Heart left ventricle (tissue), 13 donors: ENCODE measurements around the gene DCAKD.

Experiments used
- POLR2A ChIP-seq, 2 donors: fragments of 450-650 bp; IDR thresholded peaks; one replicate each; pipeline ENCODE4 v1.6.1; 2017; ENCODE audit warnings: antibody characterized with exemption in 2 of 2, mild to moderate bottlenecking in 2 of 2, moderate library complexity in 2 of 2
- TF ChIP-seq, protein P1 (sequence below), 12 donors: fragments of 200-600 bp; sonication (generic) in 4 of 12; IDR thresholded peaks; one replicate each; pipeline versions ENCODE4 v1.5.0 to v1.8.0; 2018 to 2022; ENCODE audit warnings: antibody characterized with exemption in 12 of 12, mild to moderate bottlenecking in 5 of 12
- donor health status: ischemic (EF 13 %, LVEDD 7.1; RV severe dilation, severe dysfunction).
- donor health status: DM: no; HTN: yes; CAD: no.
- donor health status: DM: no; HTN: no; CAD: no.
- donor health status: ischemic (EF 25% LVEDD 6.9; RV normal size, moderate dysfunction).
- donor health status: ischemic (EF 25% LVEDD 5.7; RV mildly dilated, moderate dysfunction).
- donor health status: ischemic (EF 35%, LVEDD 5.7; RV mildly dilated, moderate dysfunction).
- donor health status: nonischemic (EF 11% LVEDD 7.7; RV severe dilation, severe dysfunction).
- donor health status: DM: yes; HTN: yes; CAD: no.
- donor health status: PGD.
- donor health status: ischemic (EF 29% LVEDD 5.4; RV normal size, mild dysfunction).
- donor health status: nonischemic (EF 23%, LVEDD 6.1; RV moderate dilation, normal function).

GRCh38 chr17:45035848-45036247 lies 15.6 kb downstream of the DCAKD start:
- TF ChIP-seq, protein P1, sequence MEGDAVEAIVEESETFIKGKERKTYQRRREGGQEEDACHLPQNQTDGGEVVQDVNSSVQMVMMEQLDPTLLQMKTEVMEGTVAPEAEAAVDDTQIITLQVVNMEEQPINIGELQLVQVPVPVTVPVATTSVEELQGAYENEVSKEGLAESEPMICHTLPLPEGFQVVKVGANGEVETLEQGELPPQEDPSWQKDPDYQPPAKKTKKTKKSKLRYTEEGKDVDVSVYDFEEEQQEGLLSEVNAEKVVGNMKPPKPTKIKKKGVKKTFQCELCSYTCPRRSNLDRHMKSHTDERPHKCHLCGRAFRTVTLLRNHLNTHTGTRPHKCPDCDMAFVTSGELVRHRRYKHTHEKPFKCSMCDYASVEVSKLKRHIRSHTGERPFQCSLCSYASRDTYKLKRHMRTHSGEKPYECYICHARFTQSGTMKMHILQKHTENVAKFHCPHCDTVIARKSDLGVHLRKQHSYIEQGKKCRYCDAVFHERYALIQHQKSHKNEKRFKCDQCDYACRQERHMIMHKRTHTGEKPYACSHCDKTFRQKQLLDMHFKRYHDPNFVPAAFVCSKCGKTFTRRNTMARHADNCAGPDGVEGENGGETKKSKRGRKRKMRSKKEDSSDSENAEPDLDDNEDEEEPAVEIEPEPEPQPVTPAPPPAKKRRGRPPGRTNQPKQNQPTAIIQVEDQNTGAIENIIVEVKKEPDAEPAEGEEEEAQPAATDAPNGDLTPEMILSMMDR (IDR thresholded peaks at IDR 0.05), result no peak
- no peak for TF ChIP-seq POLR2A (IDR thresholded peaks at IDR 0.05)
